KMS-11 (cell line): ENCODE measurements around the gene CCM2L.

Experiments
- H2AFZ ChIP-seq: fragments of 200-600 bp; sonication (generic); 2 replicates; pipeline ENCODE4 v1.6.1; 2016; ENCODE audit warnings: antibody characterized with exemption, mixed run types, low read depth
- H3K27ac ChIP-seq: fragments of 200-600 bp; sonication (generic); 2 replicates; pipeline ENCODE4 v1.6.1; 2016; ENCODE audit warnings: mild to moderate bottlenecking, mixed run types
- H3K27me3 ChIP-seq: fragments of 200-600 bp; sonication (generic); 2 replicates; pipeline ENCODE4 v1.6.1; 2017; ENCODE audit warnings: mild to moderate bottlenecking, low read depth, mixed run types, moderate library complexity; ENCODE audit not compliant: insufficient read depth
- H3K36me3 ChIP-seq: fragments of 200-600 bp; sonication (generic); 2 replicates; pipeline ENCODE4 v1.6.1; 2017; ENCODE audit warnings: mild to moderate bottlenecking, mixed run types; ENCODE audit not compliant: insufficient read depth
- H3K4me1 ChIP-seq: fragments of 200-600 bp; sonication (generic); 2 replicates; pipeline ENCODE4 v1.6.1; 2016; ENCODE audit warnings: mild to moderate bottlenecking, low read depth, mixed run types; ENCODE audit not compliant: poor library complexity, severe bottlenecking
- H3K4me2 ChIP-seq: fragments of 200-600 bp; sonication (generic); 2 replicates; pipeline ENCODE4 v1.7.0; 2016; ENCODE audit warnings: mild to moderate bottlenecking, mixed run types
- H3K4me3 ChIP-seq: fragments of 200-600 bp; sonication (generic); IDR thresholded peaks from 2 replicates; pipeline ENCODE4 v1.6.1; 2017; ENCODE audit warnings: low read depth, low read length, mixed read lengths; ENCODE audit not compliant: insufficient read depth
- H3K79me2 ChIP-seq: fragments of 200-600 bp; sonication (generic); 2 replicates; pipeline ENCODE4 v1.6.1; 2016; ENCODE audit warnings: low read depth, mixed run types; ENCODE audit not compliant: insufficient read depth
- H3K9ac ChIP-seq: fragments of 200-600 bp; sonication (generic); 2 replicates; pipeline ENCODE4 v1.6.1; 2016; ENCODE audit warnings: mild to moderate bottlenecking, mixed run types
- H4K20me1 ChIP-seq: fragments of 200-600 bp; sonication (generic); 2 replicates; pipeline ENCODE4 v1.6.1; 2016; ENCODE audit warnings: mild to moderate bottlenecking, mixed run types; ENCODE audit not compliant: insufficient read depth
- CTCF ChIP-seq: fragments of 200-600 bp; sonication (generic); conservative IDR thresholded peaks from 2 replicates; pipeline ENCODE4 v1.6.1; 2017; ENCODE audit warnings: low read depth, mild to moderate bottlenecking, antibody characterized with exemption, low read length, moderate library complexity, mixed read lengths

CCM2L gene

GRCh38 chr20:31988430-31989015 lies 21.7 kb upstream of the CCM2L start:
- Histone ChIP-seq H3K4me2 (no peak overlapping the region), H3K27me3 (peaks cover 30% of the 10 kb centered on the region; the same call in 1 of the 2 replicates), H4K20me1 (no peaks in the 10 kb centered on the region), H3K36me3 (no peaks in the 10 kb centered on the region), H3K9ac (no peak overlapping the region), H3K4me1 (no peaks in the 10 kb centered on the region), H3K79me2 (no peaks in the 10 kb centered on the region), H2AFZ (no peak overlapping the region), H3K27ac (no peak overlapping the region), H3K4me3 (no peak overlapping the region)
- TF ChIP-seq CTCF: no peak

GRCh38 chr20:31989030-31989645 lies 21.1 kb upstream of the CCM2L start:
- no peak for TF ChIP-seq CTCF
- H3K27me3 ChIP-seq: peaks cover 28% of the 10 kb centered on the region; the same call in 1 of the 2 replicates
- no peak overlapping the region for H3K4me3 ChIP-seq
- no peak overlapping the region for H3K4me2 ChIP-seq
- H4K20me1 ChIP-seq: no peaks in the 10 kb centered on the region
- H3K79me2 ChIP-seq: no peaks in the 10 kb centered on the region
- H3K36me3 ChIP-seq: no peaks in the 10 kb centered on the region
- H3K4me1 ChIP-seq: no peaks in the 10 kb centered on the region
- H3K27ac ChIP-seq: no peak overlapping the region
- H2AFZ ChIP-seq: no peak overlapping the region
- H3K9ac ChIP-seq: no peak overlapping the region

- Histone ChIP-seq H3K4me1 (no peaks in the 10 kb centered on the region), H3K9ac (no peak overlapping the region), H4K20me1 (no peaks in the 10 kb centered on the region), H3K4me2 (no peak overlapping the region), H3K27ac (no peak overlapping the region), H3K27me3 (peaks cover 24% of the 10 kb centered on the region; the same call in 1 of the 2 replicates), H3K4me3 (no peak overlapping the region), H3K79me2 (no peaks in the 10 kb centered on the region), H2AFZ (no peak overlapping the region), H3K36me3 (no peaks in the 10 kb centered on the region)
- TF ChIP-seq CTCF: no peak
Observed at GRCh38 chr20:31990641-31991338, 19.4 kb upstream of the CCM2L start.

- H3K4me1 ChIP-seq: no peaks in the 10 kb centered on the region
- H3K4me3 ChIP-seq: no peak overlapping the region
- H3K36me3 ChIP-seq: no peaks in the 10 kb centered on the region
- no peaks in the 10 kb centered on the region for H4K20me1 ChIP-seq
- H3K9ac ChIP-seq: no peak overlapping the region
- H3K79me2 ChIP-seq: no peaks in the 10 kb centered on the region
- H3K4me2 ChIP-seq: no peak overlapping the region
- no peak overlapping the region for H3K27ac ChIP-seq
- no peak overlapping the region for H2AFZ ChIP-seq
- H3K27me3 ChIP-seq: peaks cover 24% of the 10 kb centered on the region; the same call in 1 of the 2 replicates
- no peak for TF ChIP-seq CTCF
Observed at GRCh38 chr20:31991339-31991705, 18.9 kb upstream of the CCM2L start.
